GM12864 (cell line): ENCODE results near the gene PTPRD.

Experiments
- DNase-seq: peaks from one replicate; pipeline ENCODE4 v3.0.0-alpha.2; 2011; ENCODE audit warnings: low read depth
- H3K4me3 ChIP-seq: 2 replicates; pipeline ENCODE4 v1.5.1; 2011; ENCODE audit warnings: mild to moderate bottlenecking, low read depth, low read length, control low read depth
- TF ChIP-seq, protein P1 (sequence below): IDR thresholded peaks from 2 replicates; pipeline ENCODE4 v1.5.1; 2011; ENCODE audit warnings: low read depth, mild to moderate bottlenecking, moderate library complexity, low read length, control low read depth, inconsistent platforms; ENCODE audit errors: missing control alignments

PTPRD gene

DNA sequence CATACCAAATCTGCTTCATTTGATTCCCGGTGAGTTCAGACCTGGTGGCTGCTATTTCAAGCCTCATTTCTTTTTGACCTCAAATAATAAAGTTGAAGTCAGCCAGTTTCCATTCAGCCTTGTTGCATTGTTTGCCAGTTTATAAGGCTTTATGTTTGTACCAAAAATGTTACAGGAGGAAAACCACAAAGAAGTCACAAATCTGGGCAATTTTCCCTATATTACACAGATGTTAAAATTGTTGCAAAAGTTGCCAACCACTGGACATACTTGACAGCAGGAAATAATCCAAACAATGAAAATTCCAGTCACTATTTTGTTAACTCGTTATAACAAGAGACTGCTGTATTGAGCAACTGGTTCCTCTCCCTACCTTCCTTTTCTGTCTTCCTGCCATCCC, 1488.2 kb downstream of the PTPRD start:
- TF ChIP-seq, protein P1, sequence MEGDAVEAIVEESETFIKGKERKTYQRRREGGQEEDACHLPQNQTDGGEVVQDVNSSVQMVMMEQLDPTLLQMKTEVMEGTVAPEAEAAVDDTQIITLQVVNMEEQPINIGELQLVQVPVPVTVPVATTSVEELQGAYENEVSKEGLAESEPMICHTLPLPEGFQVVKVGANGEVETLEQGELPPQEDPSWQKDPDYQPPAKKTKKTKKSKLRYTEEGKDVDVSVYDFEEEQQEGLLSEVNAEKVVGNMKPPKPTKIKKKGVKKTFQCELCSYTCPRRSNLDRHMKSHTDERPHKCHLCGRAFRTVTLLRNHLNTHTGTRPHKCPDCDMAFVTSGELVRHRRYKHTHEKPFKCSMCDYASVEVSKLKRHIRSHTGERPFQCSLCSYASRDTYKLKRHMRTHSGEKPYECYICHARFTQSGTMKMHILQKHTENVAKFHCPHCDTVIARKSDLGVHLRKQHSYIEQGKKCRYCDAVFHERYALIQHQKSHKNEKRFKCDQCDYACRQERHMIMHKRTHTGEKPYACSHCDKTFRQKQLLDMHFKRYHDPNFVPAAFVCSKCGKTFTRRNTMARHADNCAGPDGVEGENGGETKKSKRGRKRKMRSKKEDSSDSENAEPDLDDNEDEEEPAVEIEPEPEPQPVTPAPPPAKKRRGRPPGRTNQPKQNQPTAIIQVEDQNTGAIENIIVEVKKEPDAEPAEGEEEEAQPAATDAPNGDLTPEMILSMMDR = no peak
- DNase-seq = no peak
- H3K4me3 ChIP-seq = no peak overlapping the region

DNA sequence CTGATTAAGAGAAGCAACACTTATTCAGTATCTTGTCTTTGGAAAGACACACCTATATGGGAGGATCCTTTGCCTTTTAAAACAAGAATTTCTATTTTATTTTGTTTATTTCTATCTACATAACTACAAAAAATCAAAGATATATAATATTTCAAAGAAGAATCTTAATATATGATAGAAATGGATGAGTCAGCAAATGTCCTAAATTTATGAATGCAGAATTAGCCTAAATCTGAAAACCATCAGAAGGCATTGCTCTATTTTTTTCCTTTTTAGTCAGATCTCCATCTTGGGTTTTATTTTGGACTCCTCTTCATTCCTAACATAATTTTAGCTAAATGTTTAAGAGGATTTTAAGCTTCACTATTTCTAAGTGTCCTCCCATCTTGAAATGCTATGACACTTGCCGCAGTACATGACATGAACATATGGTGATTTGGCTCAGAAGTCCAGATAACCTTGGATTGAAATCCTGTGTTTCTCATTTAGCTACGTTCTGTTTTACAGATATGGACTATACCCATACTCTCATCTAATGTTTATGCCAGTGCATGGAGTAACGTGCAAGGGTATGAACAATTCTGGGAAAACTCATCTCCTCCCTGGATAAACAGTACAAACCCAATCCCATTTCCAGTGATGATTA, 1490.4 kb downstream of the PTPRD start:
- TF ChIP-seq, protein P1 = no peak
- no peak overlapping the region for H3K4me3 ChIP-seq
- DNase-seq = no peak

DNA sequence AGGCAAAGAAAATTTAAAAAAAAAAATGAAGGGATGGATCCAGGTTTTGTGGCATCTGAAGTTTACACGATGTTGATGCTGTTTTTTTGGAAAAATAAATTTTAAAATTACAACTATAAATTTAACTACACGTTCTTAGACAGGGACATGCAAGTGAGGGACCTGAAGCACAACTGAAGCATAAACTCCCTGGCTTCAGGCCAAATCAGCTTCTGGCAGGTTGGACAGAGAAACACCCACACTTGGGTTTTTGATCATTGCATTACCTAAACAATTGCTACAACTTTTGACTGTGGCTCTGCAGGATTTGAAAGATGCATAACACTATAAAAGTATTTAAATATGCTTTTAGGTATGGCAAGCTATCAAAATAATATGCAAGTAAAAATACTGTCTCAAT, 1494.9 kb downstream of the PTPRD start:
- TF ChIP-seq, protein P1 = no peak
- H3K4me3 ChIP-seq = no peak overlapping the region
- no peak for DNase-seq

DNA sequence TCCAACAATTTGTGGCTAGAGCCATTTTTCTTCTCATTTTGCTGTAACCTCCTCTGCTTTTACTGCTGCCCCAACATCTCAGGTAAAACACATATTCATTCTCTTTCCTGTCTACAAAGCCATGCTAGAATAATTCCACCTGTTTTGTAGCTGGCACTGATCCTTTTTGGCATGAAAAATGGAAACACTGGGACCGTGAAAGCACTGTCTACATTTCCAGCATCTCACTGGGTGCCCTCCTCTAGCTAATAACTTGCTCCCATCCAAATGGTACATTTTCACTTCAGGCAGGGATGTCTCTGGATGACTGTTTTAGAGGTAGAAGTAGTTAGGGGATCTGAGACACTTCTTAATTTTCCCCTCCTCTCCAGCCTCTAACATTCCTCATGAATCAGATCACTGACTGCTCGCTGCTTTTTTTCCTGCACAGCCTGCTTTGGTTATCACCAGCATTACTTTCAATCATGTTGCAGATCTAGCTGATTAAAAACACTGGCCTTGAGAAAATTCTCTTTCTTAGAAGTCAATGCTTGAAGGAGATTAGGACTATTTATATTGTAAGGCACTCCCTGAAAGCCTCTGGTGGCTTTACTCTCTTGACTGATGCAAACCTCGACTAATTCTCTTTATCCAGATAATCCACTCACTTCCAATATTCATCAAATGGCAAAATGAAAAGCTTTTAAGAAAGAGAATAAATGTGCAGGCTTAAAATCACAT, 1500.6 kb downstream of the PTPRD start:
- DNase-seq = no peak

DNA sequence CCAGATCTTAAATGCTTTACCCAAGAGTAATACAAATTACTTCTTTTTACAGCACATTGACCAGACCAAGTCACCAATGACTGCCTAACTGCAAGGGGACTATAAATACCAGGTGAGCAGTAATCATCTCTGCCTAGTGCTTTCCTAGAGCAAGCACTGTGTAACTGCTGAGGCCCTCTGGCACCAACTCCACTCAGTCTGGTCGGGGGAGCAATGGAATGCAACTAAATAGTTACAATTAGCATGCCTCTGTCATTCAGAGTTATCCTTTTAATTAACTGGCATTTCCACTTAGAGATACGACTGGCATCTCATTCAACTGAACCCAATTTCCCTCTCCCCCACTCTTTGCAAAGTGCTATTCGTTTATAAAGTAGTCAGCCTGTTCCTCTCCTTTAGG, 1504.2 kb downstream of the PTPRD start:
- no peak overlapping the region for H3K4me3 ChIP-seq
- DNase-seq = no peak
- TF ChIP-seq, protein P1 = no peak

More for the DNA sequence above, 1500.6 kb downstream of the PTPRD start:
- TF ChIP-seq, protein P1 = no peak
- no peak overlapping the region for H3K4me3 ChIP-seq

DNA sequence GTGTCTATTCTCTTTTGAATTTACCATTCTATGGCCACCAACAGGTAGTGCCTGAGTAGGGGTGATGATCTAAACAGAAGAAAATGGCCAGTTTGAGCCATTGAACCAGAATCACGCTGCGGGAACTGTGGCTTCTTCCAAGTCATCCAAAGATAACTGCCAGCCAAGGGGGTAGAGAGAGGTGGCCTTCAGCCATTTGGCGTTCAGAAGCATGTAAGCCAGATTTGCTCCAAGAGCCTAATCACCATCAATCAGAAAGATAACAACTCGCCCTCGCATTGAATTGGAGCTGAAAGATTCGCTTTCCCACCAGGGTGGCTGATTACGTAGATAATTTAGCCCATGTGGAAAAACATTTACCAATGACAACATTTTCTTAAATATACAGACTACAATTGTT, 1510.5 kb downstream of the PTPRD start:
- H3K4me3 ChIP-seq = no peak overlapping the region
- no peak for DNase-seq

More for the DNA sequence above, 1510.5 kb downstream of the PTPRD start:
- TF ChIP-seq, protein P1 = no peak
